ENCODE data around the gene ADIPOR1. TPM values are rescaled to one million over a fixed set of nuclear protein-coding genes. Genes with fewer than 3 reads are reported as not detected.
"Not testable (repeated sequence)": the region's sequence is repeated elsewhere in the genome, so short reads cannot be mapped to it uniquely, and the experiment has no call there.

The ADIPOR1 gene
- total RNA-seq, 1 experiment from 2014 or later: 152 TPM

GRCh38 chr1:202941372-202941771 is 16.7 kb downstream of the ADIPOR1 start:
- DNase-seq (ENCODE audit: extremely low read depth, low read depth): no peak

- no peak for DNase-seq (ENCODE audit: extremely low read depth, low read depth)
These were observed 17.6 kb downstream of the ADIPOR1 start for GRCh38 chr1:202940561-202940960.

GRCh38 chr1:202938287-202938925 is 19.7 kb downstream of the ADIPOR1 start:
- DNase-seq (ENCODE audit: extremely low read depth, low read depth): no peak

- not testable (repeated sequence) for DNase-seq (ENCODE audit: extremely low read depth, low read depth)
These were observed 21.7 kb downstream of the ADIPOR1 start for GRCh38 chr1:202936409-202936808.

- no peak for DNase-seq (ENCODE audit: extremely low read depth, low read depth)
These were observed 22.3 kb downstream of the ADIPOR1 start for GRCh38 chr1:202935844-202936243.

GRCh38 chr1:202934755-202935154 is 23.4 kb downstream of the ADIPOR1 start:
- DNase-seq (ENCODE audit: extremely low read depth, low read depth): no peak

- DNase-seq (ENCODE audit: extremely low read depth, low read depth): no peak
These were observed 25.6 kb downstream of the ADIPOR1 start for GRCh38 chr1:202932476-202932875.

- DNase-seq (ENCODE audit: extremely low read depth, low read depth): peak; percentile 97
These were observed 31.3 kb downstream of the ADIPOR1 start, which contains the start of gene KLHL12 for GRCh38 chr1:202926581-202927491. Gene KLHL12 (minus strand): TSS chr1:202927234. CDS start chr1:202925162, 2,072 bp downstream.

GRCh38 chr1:202923533-202923932 is 34.6 kb downstream of the ADIPOR1 start:
- DNase-seq (ENCODE audit: extremely low read depth, low read depth): no peak

GRCh38 chr1:202919615-202920014 is 38.5 kb downstream of the ADIPOR1 start:
- DNase-seq (ENCODE audit: extremely low read depth, low read depth): no peak

- no peak for DNase-seq (ENCODE audit: extremely low read depth, low read depth)
These were observed 43.0 kb downstream of the ADIPOR1 start for GRCh38 chr1:202915146-202915545.

- DNase-seq (ENCODE audit: extremely low read depth, low read depth): not testable (repeated sequence)
These were observed 45.6 kb downstream of the ADIPOR1 start for GRCh38 chr1:202912476-202912875.

- DNase-seq (ENCODE audit: extremely low read depth, low read depth): no peak
These were observed 48.6 kb downstream of the ADIPOR1 start for GRCh38 chr1:202909494-202909893.

GRCh38 chr1:202908998-202909397 is 49.1 kb downstream of the ADIPOR1 start:
- no peak for DNase-seq (ENCODE audit: extremely low read depth, low read depth)

- DNase-seq (ENCODE audit: extremely low read depth, low read depth): no peak
These were observed 52.8 kb downstream of the ADIPOR1 start for GRCh38 chr1:202905331-202905730.

- DNase-seq (ENCODE audit: extremely low read depth, low read depth): not testable (repeated sequence)
These were observed 54.3 kb downstream of the ADIPOR1 start for GRCh38 chr1:202903808-202904207.

GRCh38 chr1:202901555-202901954 is 56.6 kb downstream of the ADIPOR1 start:
- DNase-seq (ENCODE audit: extremely low read depth, low read depth): no peak

- no peak for DNase-seq (ENCODE audit: extremely low read depth, low read depth)
These were observed 65.6 kb downstream of the ADIPOR1 start for GRCh38 chr1:202892501-202892900.

All from NCI-H460 (cell line).